CD4-positive, CD25-positive, alpha-beta regulatory T cell (primary cell): ENCODE data around the gene YIPF1. TPM values are rescaled to one million over a fixed set of nuclear protein-coding genes. Genes with fewer than 3 reads are reported as not detected.
"Not testable (repeated sequence)": the region's sequence is repeated elsewhere in the genome, so short reads cannot be mapped to it uniquely, and the experiment has no call there.

Source experiments
- ATAC-seq, 2 donors: fragments of 150-1000 bp; cut with Tn5 transposase; one replicate each; pipeline ENCODE4 v1.10.0; 2021; ENCODE audit warnings: low read depth in 2 of 2, moderate number of reproducible peaks in 2 of 2, moderate library complexity in 1 of 2
- DNase-seq, 3 donors: peaks; one replicate each; pipeline versions ENCODE4 v3.0.0 to v3.0.0-alpha.2; 2012 to 2022; ENCODE audit warnings: mixed read lengths in 1 of 3
- H3K27ac ChIP-seq: one replicate; pipeline ENCODE4 v1.7.0; 2013; ENCODE audit warnings: mild to moderate bottlenecking, low read length; ENCODE audit not compliant: insufficient read depth, poor library complexity, severe bottlenecking
- H3K27me3 ChIP-seq: one replicate; pipeline ENCODE4 v1.7.0; 2013; ENCODE audit warnings: low read length; ENCODE audit not compliant: control insufficient read depth, insufficient read depth
- H3K36me3 ChIP-seq: one replicate; pipeline ENCODE4 v1.7.0; 2013; ENCODE audit warnings: mild to moderate bottlenecking, low read length, moderate library complexity; ENCODE audit not compliant: control insufficient read depth, insufficient read depth
- H3K4me1 ChIP-seq: 2 replicates; pipeline ENCODE4 v1.7.0; 2013; ENCODE audit warnings: mild to moderate bottlenecking, low read length; ENCODE audit not compliant: insufficient read depth, control insufficient read depth, poor library complexity, severe bottlenecking
- H3K4me3 ChIP-seq: one replicate; pipeline ENCODE4 v1.7.0; 2013; ENCODE audit warnings: low read depth, mild to moderate bottlenecking, low read length, moderate library complexity
- H3K9me3 ChIP-seq, 2 experiments: 1 replicate in 1 of 2; 2 replicates in 1 of 2; pipeline ENCODE4 v1.7.0; 2013; ENCODE audit warnings: low read length in 2 of 2, mild to moderate bottlenecking in 1 of 2, moderate library complexity in 1 of 2; ENCODE audit not compliant: control insufficient read depth in 2 of 2
- H3K27ac Mint-ChIP-seq, 3 donors: one replicate each; pipeline ENCODE4 v1.8.0; 2020 to 2022; ENCODE audit warnings: mild to moderate bottlenecking in 3 of 3, mixed read lengths in 3 of 3, moderate library complexity in 2 of 3
- H3K27me3 Mint-ChIP-seq: one replicate; pipeline ENCODE4 v1.8.0; 2022; ENCODE audit warnings: mild to moderate bottlenecking, mixed read lengths
- H3K36me3 Mint-ChIP-seq: one replicate; pipeline ENCODE4 v1.8.0; 2020; ENCODE audit warnings: mixed read lengths
- H3K4me1 Mint-ChIP-seq, 4 donors: one replicate each; pipeline ENCODE4 v1.8.0; 2020 to 2022; ENCODE audit warnings: mixed read lengths in 4 of 4, mild to moderate bottlenecking in 1 of 4
- H3K4me3 Mint-ChIP-seq, 4 donors: one replicate each; pipeline ENCODE4 v1.8.0; 2020 to 2022; ENCODE audit warnings: mild to moderate bottlenecking in 4 of 4, mixed read lengths in 4 of 4, moderate library complexity in 3 of 4
- H3K9me3 Mint-ChIP-seq, 7 donors: one replicate each; pipeline ENCODE4 v1.8.0; 2020 to 2022; ENCODE audit warnings: mixed read lengths in 7 of 7, mild to moderate bottlenecking in 3 of 7, moderate library complexity in 2 of 7
- polyA plus RNA-seq, 4 donors: library from polyadenylated mRNA; unstranded; fragments of 300-500 nt; fragmentation: Illumina TruSeq; gene quantifications; one replicate each; pipeline ENCODE4 v1.2.3, GENCODE V29; 2021
- total RNA-seq: library from RNA; stranded (reverse); gene quantifications from one replicate; pipeline ENCODE4 v1.2.3, GENCODE V29; 2022

YIPF1 gene
- total and polyA plus RNA-seq, 5 donors from 2014 or later = 16.0 to 51.4 (median 35.9) TPM

- no peaks in the 10 kb centered on the region for H3K27me3 Mint-ChIP-seq
- Histone ChIP-seq H3K27ac (no peak overlapping the region), H3K4me1 (peaks cover 17% of the 10 kb centered on the region), H3K27me3 (peaks cover 3% of the 10 kb centered on the region), H3K36me3 (no peaks in the 10 kb centered on the region), H3K4me3 (no peak overlapping the region), H3K9me3 (no peaks in the 10 kb centered on the region)
- no peak overlapping the region for H3K27ac Mint-ChIP-seq
- ATAC-seq = no peak
- H3K4me3 Mint-ChIP-seq = peak overlapping the region in 1 of 4 donors; percentile 2
- no peak for DNase-seq
- H3K4me1 Mint-ChIP-seq = peaks cover 14 to 32% (median 26%) of the 10 kb centered on the region in 4 donors
- no peaks in the 10 kb centered on the region for H3K36me3 Mint-ChIP-seq
- no peaks in the 10 kb centered on the region for H3K9me3 Mint-ChIP-seq
These were observed 3.3 kb upstream of the YIPF1 start for GRCh38 chr1:53892911-53893310.

GRCh38 chr1:53891678-53892077, 2.1 kb upstream of the YIPF1 start:
- Histone ChIP-seq H3K27me3 (peaks cover 3% of the 10 kb centered on the region), H3K27ac (no peak overlapping the region), H3K4me1 (peaks cover 17% of the 10 kb centered on the region), H3K4me3 (no peak overlapping the region), H3K36me3 (no peaks in the 10 kb centered on the region), H3K9me3 (no peaks in the 10 kb centered on the region)
- DNase-seq = no peak
- Mint-ChIP-seq H3K27me3 (no peaks in the 10 kb centered on the region), H3K27ac (no peak overlapping the region), H3K36me3 (peaks cover 6% of the 10 kb centered on the region), H3K9me3 (no peaks in the 10 kb centered on the region), H3K4me3 (peak overlapping the region in 2 of 4 donors; percentile 95), H3K4me1 (peaks cover 14 to 41% (median 31%) of the 10 kb centered on the region in 4 donors)
- ATAC-seq = no peak

- Histone ChIP-seq H3K9me3 (no peaks in the 10 kb centered on the region), H3K27me3 (peaks cover 3% of the 10 kb centered on the region), H3K4me3 (peak overlapping the region; percentile 85), H3K4me1 (peaks cover 17% of the 10 kb centered on the region), H3K27ac (no peak overlapping the region), H3K36me3 (no peaks in the 10 kb centered on the region)
- Mint-ChIP-seq H3K27me3 (no peaks in the 10 kb centered on the region), H3K36me3 (peaks cover 10% of the 10 kb centered on the region), H3K4me1 (peaks cover 14 to 45% (median 35%) of the 10 kb centered on the region in 4 donors), H3K27ac (peak overlapping the region in 1 of 3 donors; percentile 91), H3K9me3 (no peaks in the 10 kb centered on the region), H3K4me3 (peak overlapping the region; percentile 94 to 96 (median 95))
- ATAC-seq (no peak), DNase-seq (no peak)
These were observed 1.4 kb upstream of the YIPF1 start for GRCh38 chr1:53891018-53891417.

- Mint-ChIP-seq H3K4me1 (peaks cover 14 to 48% (median 36%) of the 10 kb centered on the region in 4 donors), H3K27me3 (no peaks in the 10 kb centered on the region), H3K9me3 (no peaks in the 10 kb centered on the region), H3K36me3 (peaks cover 12% of the 10 kb centered on the region), H3K4me3 (peak overlapping the region; percentile 94 to 96 (median 95)), H3K27ac (peak overlapping the region; percentile 91 to 93 (median 93))
- no peaks in the 10 kb centered on the region for H3K36me3 ChIP-seq
- H3K27ac ChIP-seq = no peak overlapping the region
- H3K4me3 ChIP-seq = peak overlapping the region; percentile 85
- peaks cover 3% of the 10 kb centered on the region for H3K27me3 ChIP-seq
- H3K4me1 ChIP-seq = peaks cover 17% of the 10 kb centered on the region
- no peaks in the 10 kb centered on the region for H3K9me3 ChIP-seq
- ATAC-seq = no peak
- DNase-seq = peak in 1 of 3 donors; percentile 18
These were observed 935 bp upstream of the YIPF1 start for GRCh38 chr1:53890522-53890941.

GRCh38 chr1:53888681-53889080, 916 bp downstream of the YIPF1 start:
- no peaks in the 10 kb centered on the region for H3K27me3 ChIP-seq
- H3K9me3 Mint-ChIP-seq = no peaks in the 10 kb centered on the region
- H3K27ac ChIP-seq = no peak overlapping the region
- H3K27me3 Mint-ChIP-seq = no peaks in the 10 kb centered on the region
- H3K9me3 ChIP-seq = no peaks in the 10 kb centered on the region
- H3K36me3 Mint-ChIP-seq = peaks cover 20% of the 10 kb centered on the region
- peak overlapping the region; percentile 94 to 96 (median 95) for H3K4me3 Mint-ChIP-seq
- DNase-seq (no peak), ATAC-seq (no peak)
- H3K4me1 Mint-ChIP-seq = peaks cover 19 to 61% (median 42%) of the 10 kb centered on the region in 4 donors
- H3K36me3 ChIP-seq = no peaks in the 10 kb centered on the region
- peak overlapping the region; percentile 93 for H3K27ac Mint-ChIP-seq
- H3K4me3 ChIP-seq = peak overlapping the region; percentile 94
- peaks cover 17% of the 10 kb centered on the region for H3K4me1 ChIP-seq

GRCh38 chr1:53883600-53883999, 6.0 kb downstream of the YIPF1 start:
- not testable (repeated sequence) for H3K27me3 ChIP-seq, H3K4me3 Mint-ChIP-seq, H3K27me3 Mint-ChIP-seq, H3K4me3 ChIP-seq, H3K27ac ChIP-seq, H3K27ac Mint-ChIP-seq, DNase-seq, H3K9me3 Mint-ChIP-seq, ATAC-seq, H3K4me1 ChIP-seq, H3K9me3 ChIP-seq
- H3K36me3 Mint-ChIP-seq = peaks cover 60% of the 10 kb centered on the region
- peaks cover 24 to 57% (median 36%) of the 10 kb centered on the region in 4 donors for H3K4me1 Mint-ChIP-seq
- H3K36me3 ChIP-seq = peaks cover 24% of the 10 kb centered on the region

GRCh38 chr1:53881853-53882252, 7.7 kb downstream of the YIPF1 start:
- H3K9me3 Mint-ChIP-seq, H3K27me3 ChIP-seq, H3K4me3 ChIP-seq, H3K27ac ChIP-seq, H3K27me3 Mint-ChIP-seq, DNase-seq, H3K4me1 ChIP-seq, H3K9me3 ChIP-seq, ATAC-seq: not testable (repeated sequence)
- peak overlapping the region in 1 of 4 donors; percentile 73 for H3K4me3 Mint-ChIP-seq
- H3K4me1 Mint-ChIP-seq = peaks cover 24 to 43% (median 26%) of the 10 kb centered on the region in 4 donors
- H3K36me3 ChIP-seq = peaks cover 40% of the 10 kb centered on the region
- H3K36me3 Mint-ChIP-seq = peaks cover 65% of the 10 kb centered on the region
- H3K27ac Mint-ChIP-seq = peak overlapping the region in 1 of 3 donors; percentile 53

GRCh38 chr1:53878492-53879105, 11.0 kb downstream of the YIPF1 start:
- peaks cover 63% of the 10 kb centered on the region for H3K36me3 Mint-ChIP-seq
- DNase-seq = peak in 2 of 3 donors; percentile 38 to 65

More at GRCh38 chr1:53878492-53879105, 11.0 kb downstream of the YIPF1 start:
- Mint-ChIP-seq H3K4me1 (peaks cover 6 to 23% (median 17%) of the 10 kb centered on the region in 4 donors), H3K27ac (no peak overlapping the region), H3K9me3 (peaks cover 0 to 5% (median 0%) of the 10 kb centered on the region in 7 donors), H3K27me3 (no peaks in the 10 kb centered on the region), H3K4me3 (no peak overlapping the region)
- ATAC-seq = no peak
- Histone ChIP-seq H3K27ac (no peak overlapping the region), H3K36me3 (peaks cover 57% of the 10 kb centered on the region), H3K9me3 (no peaks in the 10 kb centered on the region), H3K4me3 (no peak overlapping the region), H3K27me3 (no peaks in the 10 kb centered on the region), H3K4me1 (no peaks in the 10 kb centered on the region)
